ENCODE data around the gene FAIM2. TPM values are rescaled to one million over a fixed set of nuclear protein-coding genes. Genes with fewer than 3 reads are reported as not detected.

FAIM2 gene
- polyA plus RNA-seq, 1 donor from 2014 or later: 5.3 TPM

DNA sequence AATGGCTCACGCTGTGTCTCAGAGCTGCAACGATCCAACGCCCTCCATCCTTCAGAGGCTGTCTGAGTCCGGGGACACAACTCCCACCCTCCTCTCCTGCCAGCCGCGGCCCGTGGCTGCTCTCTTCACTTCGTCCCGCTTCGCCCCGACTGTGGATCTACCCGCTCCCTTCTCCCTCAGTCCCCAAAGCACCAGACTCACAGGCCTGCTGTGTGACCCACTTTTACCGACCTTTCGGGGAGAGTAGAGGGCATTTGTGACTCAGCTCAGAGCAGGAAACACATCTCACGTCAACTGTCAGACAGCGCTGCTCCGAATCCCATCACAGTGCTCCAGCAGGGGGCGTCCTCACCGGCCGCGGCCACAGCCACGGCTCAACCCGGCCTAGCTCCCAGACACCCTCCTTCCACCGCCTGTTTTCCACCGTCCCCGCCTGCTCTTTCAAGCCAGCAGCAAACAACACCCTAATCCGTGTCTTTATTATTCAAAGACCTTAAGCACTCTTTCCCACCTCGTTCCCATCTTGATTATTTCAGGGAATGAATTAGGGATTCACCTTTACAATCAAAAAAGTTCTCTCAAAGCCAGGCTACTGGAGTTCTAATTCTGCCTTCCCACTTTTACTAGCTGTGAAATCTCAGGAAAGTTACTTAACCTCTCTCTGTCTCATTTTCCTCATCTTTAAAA, 41.8 kb upstream of the FAIM2 start:
- TF ChIP-seq CTCF (IDR thresholded peaks at IDR 0.05; ENCODE audit: poor library complexity, severe bottlenecking) (peak; percentile 87), SMC3 (conservative IDR thresholded peaks at IDR 0.05; ENCODE audit: poor library complexity) (peak; percentile 71), EZH2 (IDR thresholded peaks at IDR 0.05; ENCODE audit: borderline replicate concordance, insufficient read depth, low read length, poor library complexity, severe bottlenecking) (no peak), RAD21 (conservative IDR thresholded peaks at IDR 0.05) (peak; percentile 59), POLR2AphosphoS5 (IDR thresholded peaks at IDR 0.05) (no peak), REST (IDR thresholded peaks at IDR 0.05; ENCODE audit: borderline replicate concordance) (no peak), TAF1 (IDR thresholded peaks at IDR 0.05; ENCODE audit: low read depth) (no peak)
- H2AFZ ChIP-seq (ENCODE audit: low read depth, low read length): no peak overlapping the region
- H3K79me2 ChIP-seq (replicated peaks; ENCODE audit: insufficient read depth, low read length): no peaks in the 10 kb centered on the region
- no peaks in the 10 kb centered on the region for H3K9me3 ChIP-seq (ENCODE audit: low read length)
- H3F3A ChIP-seq (ENCODE audit: insufficient read depth, low read length, poor library complexity, severe bottlenecking): no peaks in the 10 kb centered on the region
- peak overlapping the region; percentile 52 for H3K4me2 ChIP-seq (ENCODE audit: low read length)
- no peaks in the 10 kb centered on the region for H4K20me1 ChIP-seq (ENCODE audit: insufficient read depth)
- H3K9ac ChIP-seq (ENCODE audit: low read length): no peak overlapping the region
- no peak overlapping the region for H3K27ac ChIP-seq (ENCODE audit: low read length)
- no peaks in the 10 kb centered on the region for H3K36me3 ChIP-seq (ENCODE audit: insufficient read depth, low read length)
- peak overlapping the region; percentile 54 for H3K4me3 ChIP-seq (ENCODE audit: low read length)
- H3K27me3 ChIP-seq (ENCODE audit: insufficient read depth, low read depth, low read length): no peaks in the 10 kb centered on the region
- H3K9me2 ChIP-seq (ENCODE audit: insufficient read depth, low read length): no peaks in the 10 kb centered on the region

DNA sequence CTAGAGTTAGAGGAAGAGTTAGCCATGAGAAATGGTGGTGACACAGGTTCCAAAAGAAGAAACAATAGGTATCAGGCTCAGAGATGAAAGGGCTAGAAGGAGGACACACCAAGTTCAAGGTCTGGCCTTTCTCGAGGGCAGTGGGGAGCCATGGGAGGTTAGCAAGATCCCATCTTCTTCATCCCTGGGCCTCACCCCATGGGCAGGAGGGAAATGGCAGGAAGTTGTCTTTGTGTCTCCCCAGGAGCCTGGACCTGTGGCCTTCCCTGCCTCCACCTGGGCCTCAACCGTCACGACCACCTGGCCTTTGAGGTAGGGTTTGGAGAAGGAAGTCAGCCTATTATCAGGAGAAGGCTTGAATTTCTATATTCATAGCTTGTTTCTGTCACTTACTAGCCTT, 41.0 kb upstream of the FAIM2 start:
- Histone ChIP-seq H3K9me2 (ENCODE audit: insufficient read depth, low read length) (no peaks in the 10 kb centered on the region), H3K27me3 (ENCODE audit: insufficient read depth, low read depth, low read length) (no peaks in the 10 kb centered on the region), H3K36me3 (ENCODE audit: insufficient read depth, low read length) (no peaks in the 10 kb centered on the region), H3K27ac (ENCODE audit: low read length) (no peak overlapping the region), H3K4me2 (ENCODE audit: low read length) (no peak overlapping the region), H3K79me2 (replicated peaks; ENCODE audit: insufficient read depth, low read length) (no peaks in the 10 kb centered on the region), H3K9me3 (ENCODE audit: low read length) (no peaks in the 10 kb centered on the region), H3K9ac (ENCODE audit: low read length) (no peak overlapping the region), H3F3A (ENCODE audit: insufficient read depth, low read length, poor library complexity, severe bottlenecking) (no peaks in the 10 kb centered on the region), H4K20me1 (ENCODE audit: insufficient read depth) (no peaks in the 10 kb centered on the region), H3K4me3 (ENCODE audit: low read length) (no peak overlapping the region), H2AFZ (ENCODE audit: low read depth, low read length) (no peak overlapping the region)
- TF ChIP-seq CTCF (IDR thresholded peaks at IDR 0.05; ENCODE audit: poor library complexity, severe bottlenecking): no peak

All from neural cell (in vitro differentiated cells).